ENCODE results near the gene SLC1A5.
A peak's percentile ranks its signal among the peaks of the same experiment; 100 is the strongest.

Gene SLC1A5

GRCh38 chr19:46784262-46785053 lies 3.9 kb downstream of the SLC1A5 start (continued):
- TF ChIP-seq ZNF610 (tag by site-specific recombination; IDR thresholded peaks at IDR 0.05; ENCODE audit: borderline replicate concordance) (peak; percentile 16; the same call in 1 of the 2 replicates), ZNF768 (tag by site-specific recombination; IDR thresholded peaks at IDR 0.05) (peak; percentile 98), ZNF792 (tag by site-specific recombination; IDR thresholded peaks at IDR 0.05) (peak; percentile 40; the same call in 1 of the 2 replicates), ZNF785 (tag by site-specific recombination; IDR thresholded peaks at IDR 0.05) (peak; percentile 52; the same call in 1 of the 2 replicates), SP3 (tag by site-specific recombination; IDR thresholded peaks at IDR 0.05) (peak; percentile 89), ZBTB44 (tag by site-specific recombination; IDR thresholded peaks at IDR 0.05) (peak; percentile 91), ZNF707 (tag by site-specific recombination; IDR thresholded peaks at IDR 0.05) (no peak), ZNF585B (tag by site-specific recombination; IDR thresholded peaks at IDR 0.05) (no peak), ZNF530 (tag by site-specific recombination; IDR thresholded peaks at IDR 0.05; ENCODE audit: low read depth) (no peak), ZNF777 (tag by site-specific recombination; IDR thresholded peaks at IDR 0.05; ENCODE audit: borderline replicate concordance) (no peak), ZNF473 (tag by site-specific recombination; IDR thresholded peaks at IDR 0.05) (no peak), ZNF155 (tag by site-specific recombination; IDR thresholded peaks at IDR 0.05) (no peak), ZNF660 (tag by site-specific recombination; IDR thresholded peaks at IDR 0.05) (peak; percentile 94), BCL6B (tag by site-specific recombination; IDR thresholded peaks at IDR 0.05) (no peak), ZNF561 (tag by site-specific recombination; IDR thresholded peaks at IDR 0.05; ENCODE audit: borderline replicate concordance) (no peak; the same call in 1 of the 2 replicates), ZNF747 (tag by site-specific recombination; IDR thresholded peaks at IDR 0.05) (no peak), ZNF335 (tag by site-specific recombination; conservative IDR thresholded peaks at IDR 0.05) (peak; percentile 89), ZNF548 (tag by site-specific recombination; IDR thresholded peaks at IDR 0.05) (no peak), ZNF658 (tag by site-specific recombination; IDR thresholded peaks at IDR 0.05) (no peak), ZNF776 (tag by site-specific recombination; IDR thresholded peaks at IDR 0.05; ENCODE audit: borderline replicate concordance) (no peak)
- TF ChIP-seq, protein P1, sequence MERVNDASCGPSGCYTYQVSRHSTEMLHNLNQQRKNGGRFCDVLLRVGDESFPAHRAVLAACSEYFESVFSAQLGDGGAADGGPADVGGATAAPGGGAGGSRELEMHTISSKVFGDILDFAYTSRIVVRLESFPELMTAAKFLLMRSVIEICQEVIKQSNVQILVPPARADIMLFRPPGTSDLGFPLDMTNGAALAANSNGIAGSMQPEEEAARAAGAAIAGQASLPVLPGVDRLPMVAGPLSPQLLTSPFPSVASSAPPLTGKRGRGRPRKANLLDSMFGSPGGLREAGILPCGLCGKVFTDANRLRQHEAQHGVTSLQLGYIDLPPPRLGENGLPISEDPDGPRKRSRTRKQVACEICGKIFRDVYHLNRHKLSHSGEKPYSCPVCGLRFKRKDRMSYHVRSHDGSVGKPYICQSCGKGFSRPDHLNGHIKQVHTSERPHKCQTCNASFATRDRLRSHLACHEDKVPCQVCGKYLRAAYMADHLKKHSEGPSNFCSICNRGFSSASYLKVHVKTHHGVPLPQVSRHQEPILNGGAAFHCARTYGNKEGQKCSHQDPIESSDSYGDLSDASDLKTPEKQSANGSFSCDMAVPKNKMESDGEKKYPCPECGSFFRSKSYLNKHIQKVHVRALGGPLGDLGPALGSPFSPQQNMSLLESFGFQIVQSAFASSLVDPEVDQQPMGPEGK (tag by site-specific recombination; IDR thresholded peaks at IDR 0.05) = peak; percentile 96
- TF ChIP-seq, protein P2, sequence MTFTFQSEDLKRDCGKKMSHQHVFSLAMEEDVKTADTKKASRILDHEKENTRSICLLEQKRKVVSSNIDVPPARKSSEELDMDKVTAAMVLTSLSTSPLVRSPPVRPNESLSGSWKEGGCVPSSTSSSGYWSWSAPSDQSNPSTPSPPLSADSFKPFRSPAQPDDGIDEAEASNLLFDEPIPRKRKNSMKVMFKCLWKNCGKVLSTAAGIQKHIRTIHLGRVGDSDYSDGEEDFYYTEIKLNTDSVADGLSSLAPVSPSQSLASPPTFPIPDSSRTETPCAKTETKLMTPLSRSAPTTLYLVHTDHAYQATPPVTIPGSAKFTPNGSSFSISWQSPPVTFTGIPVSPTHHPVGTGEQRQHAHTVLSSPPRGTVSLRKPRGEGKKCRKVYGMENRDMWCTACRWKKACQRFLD (tag by site-specific recombination; IDR thresholded peaks at IDR 0.05) = no peak
- TF ChIP-seq, protein P3, sequence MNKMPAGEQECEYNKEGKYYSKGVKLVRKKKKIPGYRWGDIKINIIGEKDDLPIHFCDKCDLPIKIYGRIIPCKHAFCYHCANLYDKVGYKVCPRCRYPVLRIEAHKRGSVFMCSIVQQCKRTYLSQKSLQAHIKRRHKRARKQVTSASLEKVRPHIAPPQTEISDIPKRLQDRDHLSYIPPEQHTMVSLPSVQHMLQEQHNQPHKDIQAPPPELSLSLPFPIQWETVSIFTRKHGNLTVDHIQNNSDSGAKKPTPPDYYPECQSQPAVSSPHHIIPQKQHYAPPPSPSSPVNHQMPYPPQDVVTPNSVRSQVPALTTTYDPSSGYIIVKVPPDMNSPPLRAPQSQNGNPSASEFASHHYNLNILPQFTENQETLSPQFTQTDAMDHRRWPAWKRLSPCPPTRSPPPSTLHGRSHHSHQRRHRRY (tag by site-specific recombination; IDR thresholded peaks at IDR 0.05) = no peak
- TF ChIP-seq, protein P4, sequence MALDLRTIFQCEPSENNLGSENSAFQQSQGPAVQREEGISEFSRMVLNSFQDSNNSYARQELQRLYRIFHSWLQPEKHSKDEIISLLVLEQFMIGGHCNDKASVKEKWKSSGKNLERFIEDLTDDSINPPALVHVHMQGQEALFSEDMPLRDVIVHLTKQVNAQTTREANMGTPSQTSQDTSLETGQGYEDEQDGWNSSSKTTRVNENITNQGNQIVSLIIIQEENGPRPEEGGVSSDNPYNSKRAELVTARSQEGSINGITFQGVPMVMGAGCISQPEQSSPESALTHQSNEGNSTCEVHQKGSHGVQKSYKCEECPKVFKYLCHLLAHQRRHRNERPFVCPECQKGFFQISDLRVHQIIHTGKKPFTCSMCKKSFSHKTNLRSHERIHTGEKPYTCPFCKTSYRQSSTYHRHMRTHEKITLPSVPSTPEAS (tag by site-specific recombination; IDR thresholded peaks at IDR 0.05) = no peak

Data from HEK293 (cell line).